ENCODE results near the gene DUSP21. TPM values are rescaled to one million over a fixed set of nuclear protein-coding genes. Genes with fewer than 3 reads are reported as not detected.

Gene DUSP21
- total and polyA plus RNA-seq, 2 of the 4 experiments (the other 2 are of a cell fraction) = not detected

DNA sequence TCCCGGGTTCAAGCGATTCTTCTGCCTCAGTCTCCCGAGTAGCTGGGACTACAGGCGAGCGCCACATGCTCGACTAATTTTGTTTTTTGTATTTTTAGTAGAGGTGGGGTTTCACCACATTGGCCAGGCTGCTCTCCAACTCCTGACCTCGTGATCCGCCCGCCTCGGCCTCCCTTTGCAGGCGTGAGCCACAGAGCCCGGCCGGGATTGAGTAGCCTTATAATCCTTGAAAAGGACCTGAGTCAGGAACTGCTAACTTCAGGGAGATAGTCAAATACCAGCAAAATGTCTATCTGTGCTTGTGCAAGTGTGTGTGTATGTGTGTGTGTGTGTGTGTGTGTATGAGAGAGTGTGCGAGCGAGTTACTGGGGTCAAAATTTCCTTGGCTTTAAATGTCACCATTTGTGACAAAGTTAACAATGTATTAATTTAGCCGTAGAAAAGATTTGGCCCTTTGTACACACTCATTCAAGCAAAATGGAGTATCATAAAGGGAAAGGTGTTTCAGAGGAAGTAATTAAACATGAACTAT lies 27.4 kb downstream of the DUSP21 start:
- H3K23ac ChIP-seq (ENCODE audit: low read depth, low read length) = peak overlapping the region; percentile 54; the same call in 1 of the 2 replicates
- H2BK20ac ChIP-seq (ENCODE audit: low read depth, low read length) = no peak overlapping the region
- BruUV-seq (replicated peaks) = no TSS peak
- no peak overlapping the region for H2BK5ac ChIP-seq (ENCODE audit: low read depth, low read length, poor library complexity, severe bottlenecking)
- no peak overlapping the region for H3K18ac ChIP-seq (ENCODE audit: low read depth, low read length)
- no peak overlapping the region for H3K56ac ChIP-seq (ENCODE audit: extremely low read depth, insufficient read depth, low read length)
- H2AK5ac ChIP-seq (ENCODE audit: low read depth, low read length) = no peak overlapping the region
- no peak overlapping the region for H2AFZ ChIP-seq (replicated peaks; ENCODE audit: low read length, poor library complexity)
- no peak overlapping the region for H4K8ac ChIP-seq (ENCODE audit: low read depth in 2 of 2, low read length in 2 of 2)
- in situ Hi-C loops (cut with MboI; ENCODE audit: low sequenced_read_pairs) (no loop called here), intact Hi-C loops (cut with micrococcal nuclease) (loop anchor here (5.0 to 10.0 kb wide), 2 partner anchors 316 to 916 kb away; no protein-coding TSS in a partner anchor), dilution Hi-C loops (cut with HindIII; ENCODE audit: low sequenced_read_pairs, unreplicated experiment) (no loop called here)
- H3K27me3 ChIP-seq (ENCODE audit: control insufficient read depth, insufficient read depth, low read length) = no peaks in the 10 kb centered on the region
- WGBS, 2 experiments (ENCODE audit: extremely low coverage in 2 of 2, insufficient read length in 1 of 2) = 10% methylated on average over 2 of the region's 16 CpGs; no CpG with 5 or more reads in 1 of the 2 experiments
- no peak overlapping the region for H4K91ac ChIP-seq (ENCODE audit: insufficient read depth, low read depth, low read length)
- H3K4me1 ChIP-seq (ENCODE audit: control insufficient read depth, insufficient read depth, low read length) = no peaks in the 10 kb centered on the region
- H4K5ac ChIP-seq (ENCODE audit: low read depth, low read length) = no peak overlapping the region
- peaks cover 4 to 17% of the 10 kb centered on the region in 2 experiments; a peak in 3 of 4 replicates for H3K79me1 ChIP-seq (ENCODE audit: low read depth in 1 of 2, low read length in 2 of 2)
- peak overlapping the region; percentile 98 for H3K4me2 ChIP-seq (ENCODE audit: low read depth, low read length)
- no peak overlapping the region for H2BK15ac ChIP-seq (ENCODE audit: low read depth, low read length)
- H3K9ac ChIP-seq (ENCODE audit: low read depth, low read length) = no peak overlapping the region
- H3K27ac ChIP-seq (ENCODE audit: insufficient read depth, low read length) = no peak overlapping the region
- POLR2A ChIA-PET (ENCODE audit: unreplicated experiment) = no interaction called here
- H3K9me3 ChIP-seq (ENCODE audit: control insufficient read depth, insufficient read depth, low read length) = no peaks in the 10 kb centered on the region
- H2BK120ac ChIP-seq (ENCODE audit: low read depth, low read length) = no peak overlapping the region
- H3K4ac ChIP-seq (ENCODE audit: low read depth, low read length) = no peak overlapping the region
- H3K14ac ChIP-seq (replicated peaks; ENCODE audit: low read depth, low read length) = no peak overlapping the region
- DNase-seq (no peak), ATAC-seq (ENCODE audit: low read depth) (no peak)
- no peaks in the 10 kb centered on the region for H3K36me3 ChIP-seq (ENCODE audit: control insufficient read depth, insufficient read depth, low read length)
- H3K9me1 ChIP-seq (ENCODE audit: insufficient read depth, low read length) = no peaks in the 10 kb centered on the region
- H4K20me1 ChIP-seq (ENCODE audit: insufficient read depth, low read length) = peaks cover 8% of the 10 kb centered on the region; the same call in 1 of the 2 replicates
- TF ChIP-seq, protein P1, sequence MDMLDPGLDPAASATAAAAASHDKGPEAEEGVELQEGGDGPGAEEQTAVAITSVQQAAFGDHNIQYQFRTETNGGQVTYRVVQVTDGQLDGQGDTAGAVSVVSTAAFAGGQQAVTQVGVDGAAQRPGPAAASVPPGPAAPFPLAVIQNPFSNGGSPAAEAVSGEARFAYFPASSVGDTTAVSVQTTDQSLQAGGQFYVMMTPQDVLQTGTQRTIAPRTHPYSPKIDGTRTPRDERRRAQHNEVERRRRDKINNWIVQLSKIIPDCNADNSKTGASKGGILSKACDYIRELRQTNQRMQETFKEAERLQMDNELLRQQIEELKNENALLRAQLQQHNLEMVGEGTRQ (IDR thresholded peaks at IDR 0.05; ENCODE audit: low read depth, low read length) = no peak
- TF ChIP-seq CEBPB (IDR thresholded peaks at IDR 0.05; ENCODE audit: low read depth, low read length) = no peak
- TF ChIP-seq MAFK (IDR thresholded peaks at IDR 0.05; ENCODE audit: low read depth, low read length) = no peak
- TF ChIP-seq BHLHE40 (IDR thresholded peaks at IDR 0.05; ENCODE audit: low read depth, low read length) = no peak
- TF ChIP-seq CHD1 (IDR thresholded peaks at IDR 0.05; ENCODE audit: low read depth, low read length) = no peak
- no peak for TF ChIP-seq RCOR1 (IDR thresholded peaks at IDR 0.05; ENCODE audit: insufficient replicate concordance, low read length)
- H2AK9ac ChIP-seq (replicated peaks; ENCODE audit: low read depth, low read length, poor library complexity) = no peak overlapping the region
- CTCF ChIA-PET = no interaction called here
- no peak overlapping the region for H3K4me3 ChIP-seq (ENCODE audit: insufficient read depth, low read depth, low read length)
